NB4 (cell line): ENCODE measurements around the gene CCBE1.

Experiments
- POLR2A ChIP-seq: IDR thresholded peaks from 2 replicates; pipeline ENCODE4 v1.6.1; 2011; ENCODE audit warnings: mild to moderate bottlenecking; ENCODE audit not compliant: insufficient read length; ENCODE audit errors: extremely low read depth
- TF ChIP-seq, protein P1 (sequence below): IDR thresholded peaks from one replicate; pipeline ENCODE4 v1.5.1; 2012; ENCODE audit warnings: low read depth, low read length
- TF ChIP-seq, protein P2 (sequence below): IDR thresholded peaks from 2 replicates; pipeline ENCODE4 v1.6.1; 2011; ENCODE audit warnings: low read depth, low read length

DNA sequence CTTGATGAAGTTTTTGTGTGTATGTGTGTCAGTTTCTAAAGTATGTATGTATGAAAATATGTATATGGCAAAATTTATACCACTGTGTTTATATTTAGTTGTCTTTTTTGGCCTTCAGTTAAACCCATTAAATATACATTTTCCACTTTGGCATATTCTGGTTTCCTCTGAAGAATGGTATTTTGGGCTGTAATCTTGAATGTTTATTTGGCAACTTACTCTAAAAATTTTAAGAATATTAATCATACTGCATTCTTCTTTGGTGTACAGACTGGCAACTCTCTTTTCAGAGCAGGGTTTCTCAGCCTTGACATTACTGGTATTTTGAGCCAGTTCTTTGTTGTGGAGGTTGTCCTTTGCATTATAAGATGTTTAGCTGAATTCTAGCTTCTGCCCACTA, 27.9 kb upstream of the CCBE1 start:
- TF ChIP-seq, protein P1, sequence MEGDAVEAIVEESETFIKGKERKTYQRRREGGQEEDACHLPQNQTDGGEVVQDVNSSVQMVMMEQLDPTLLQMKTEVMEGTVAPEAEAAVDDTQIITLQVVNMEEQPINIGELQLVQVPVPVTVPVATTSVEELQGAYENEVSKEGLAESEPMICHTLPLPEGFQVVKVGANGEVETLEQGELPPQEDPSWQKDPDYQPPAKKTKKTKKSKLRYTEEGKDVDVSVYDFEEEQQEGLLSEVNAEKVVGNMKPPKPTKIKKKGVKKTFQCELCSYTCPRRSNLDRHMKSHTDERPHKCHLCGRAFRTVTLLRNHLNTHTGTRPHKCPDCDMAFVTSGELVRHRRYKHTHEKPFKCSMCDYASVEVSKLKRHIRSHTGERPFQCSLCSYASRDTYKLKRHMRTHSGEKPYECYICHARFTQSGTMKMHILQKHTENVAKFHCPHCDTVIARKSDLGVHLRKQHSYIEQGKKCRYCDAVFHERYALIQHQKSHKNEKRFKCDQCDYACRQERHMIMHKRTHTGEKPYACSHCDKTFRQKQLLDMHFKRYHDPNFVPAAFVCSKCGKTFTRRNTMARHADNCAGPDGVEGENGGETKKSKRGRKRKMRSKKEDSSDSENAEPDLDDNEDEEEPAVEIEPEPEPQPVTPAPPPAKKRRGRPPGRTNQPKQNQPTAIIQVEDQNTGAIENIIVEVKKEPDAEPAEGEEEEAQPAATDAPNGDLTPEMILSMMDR, result no peak
- no peak for TF ChIP-seq POLR2A
- TF ChIP-seq, protein P2, sequence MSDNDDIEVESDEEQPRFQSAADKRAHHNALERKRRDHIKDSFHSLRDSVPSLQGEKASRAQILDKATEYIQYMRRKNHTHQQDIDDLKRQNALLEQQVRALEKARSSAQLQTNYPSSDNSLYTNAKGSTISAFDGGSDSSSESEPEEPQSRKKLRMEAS, result no peak
